Measurements from ENCODE around the gene WWOX.

The WWOX gene

GRCh38 chr16:78695391-78695790 lies 595.9 kb downstream of the WWOX start:
- no peak overlapping the region for H3K4me3 ChIP-seq (ENCODE audit: low read depth, low read length)
- TF ChIP-seq MAX (IDR thresholded peaks at IDR 0.05; ENCODE audit: low read depth, low read length) (no peak), CTCF (IDR thresholded peaks at IDR 0.05; ENCODE audit: low read depth, low read length) (no peak), POLR2A (IDR thresholded peaks at IDR 0.05; ENCODE audit: extremely low read depth, insufficient read length) (no peak), MYC (IDR thresholded peaks at IDR 0.05; ENCODE audit: low read depth, low read length) (no peak)
- DNase-seq (ENCODE audit: low read depth): no peak

- H3K4me3 ChIP-seq (ENCODE audit: low read depth, low read length): no peak overlapping the region
- no peak for DNase-seq (ENCODE audit: low read depth)
- TF ChIP-seq MAX (IDR thresholded peaks at IDR 0.05; ENCODE audit: low read depth, low read length) (no peak), CTCF (IDR thresholded peaks at IDR 0.05; ENCODE audit: low read depth, low read length) (no peak)
These were observed 597.3 kb downstream of the WWOX start for GRCh38 chr16:78696797-78697196.

- TF ChIP-seq CTCF (IDR thresholded peaks at IDR 0.05; ENCODE audit: low read depth, low read length) (no peak), MYC (IDR thresholded peaks at IDR 0.05; ENCODE audit: low read depth, low read length) (no peak), POLR2A (IDR thresholded peaks at IDR 0.05; ENCODE audit: extremely low read depth, insufficient read length) (no peak), MAX (IDR thresholded peaks at IDR 0.05; ENCODE audit: low read depth, low read length) (no peak)
- H3K4me3 ChIP-seq (ENCODE audit: low read depth, low read length): no peak overlapping the region
- no peak for DNase-seq (ENCODE audit: low read depth)
These were observed 598.0 kb downstream of the WWOX start for GRCh38 chr16:78697426-78697825.

GRCh38 chr16:78703936-78704335 lies 604.5 kb downstream of the WWOX start:
- TF ChIP-seq CTCF (IDR thresholded peaks at IDR 0.05; ENCODE audit: low read depth, low read length) (no peak), MAX (IDR thresholded peaks at IDR 0.05; ENCODE audit: low read depth, low read length) (no peak), POLR2A (IDR thresholded peaks at IDR 0.05; ENCODE audit: extremely low read depth, insufficient read length) (no peak), MYC (IDR thresholded peaks at IDR 0.05; ENCODE audit: low read depth, low read length) (no peak)
- no peak for DNase-seq (ENCODE audit: low read depth)
- no peak overlapping the region for H3K4me3 ChIP-seq (ENCODE audit: low read depth, low read length)

GRCh38 chr16:78704416-78704815 lies 605.0 kb downstream of the WWOX start:
- TF ChIP-seq POLR2A (IDR thresholded peaks at IDR 0.05; ENCODE audit: extremely low read depth, insufficient read length): no peak
- TF ChIP-seq MYC (IDR thresholded peaks at IDR 0.05; ENCODE audit: low read depth, low read length): no peak
- TF ChIP-seq CTCF (IDR thresholded peaks at IDR 0.05; ENCODE audit: low read depth, low read length): no peak
- TF ChIP-seq MAX (IDR thresholded peaks at IDR 0.05; ENCODE audit: low read depth, low read length): no peak
- no peak overlapping the region for H3K4me3 ChIP-seq (ENCODE audit: low read depth, low read length)
- DNase-seq (ENCODE audit: low read depth): no peak

- DNase-seq (ENCODE audit: low read depth): peak; percentile 54
These were observed 606.2 kb downstream of the WWOX start for GRCh38 chr16:78705694-78706093.

More at GRCh38 chr16:78705694-78706093, 606.2 kb downstream of the WWOX start:
- H3K4me3 ChIP-seq (ENCODE audit: low read depth, low read length): no peak overlapping the region
- TF ChIP-seq CTCF (IDR thresholded peaks at IDR 0.05; ENCODE audit: low read depth, low read length) (peak; percentile 36), POLR2A (IDR thresholded peaks at IDR 0.05; ENCODE audit: extremely low read depth, insufficient read length) (no peak), MYC (IDR thresholded peaks at IDR 0.05; ENCODE audit: low read depth, low read length) (no peak), MAX (IDR thresholded peaks at IDR 0.05; ENCODE audit: low read depth, low read length) (no peak)

All from NB4 (cell line).